ENCODE data around the gene UNK. TPM values are rescaled to one million over a fixed set of nuclear protein-coding genes. Genes with fewer than 3 reads are reported as not detected.
"Not testable (repeated sequence)": the region's sequence is repeated elsewhere in the genome, so short reads cannot be mapped to it uniquely, and the experiment has no call there.

Gene UNK
- total RNA-seq, 1 donor from 2014 or later: 26.0 TPM

GRCh38 chr17:75771334-75772281 lies 13.0 kb upstream of the UNK start:
- intact Hi-C loops (cut with micrococcal nuclease): no loop called here
- Mint-ChIP-seq H3K9me3 (no peaks in the 10 kb centered on the region), H3K27ac (no peak overlapping the region), H3K36me3 (ENCODE audit: low read depth) (peaks cover 19% of the 10 kb centered on the region), H3K4me1 (ENCODE audit: low read depth) (peaks cover 6% of the 10 kb centered on the region), H3K27me3 (ENCODE audit: insufficient read depth) (no peaks in the 10 kb centered on the region), H3K4me3 (no peak overlapping the region)
- no peak for DNase-seq (ENCODE audit: low spot score)

GRCh38 chr17:75773121-75773807 lies 11.3 kb upstream of the UNK start:
- Mint-ChIP-seq H3K27ac (no peak overlapping the region), H3K36me3 (ENCODE audit: low read depth) (peaks cover 35% of the 10 kb centered on the region), H3K27me3 (ENCODE audit: insufficient read depth) (no peaks in the 10 kb centered on the region), H3K4me1 (ENCODE audit: low read depth) (peaks cover 22% of the 10 kb centered on the region), H3K9me3 (no peaks in the 10 kb centered on the region), H3K4me3 (no peak overlapping the region)
- intact Hi-C loops (cut with micrococcal nuclease): no loop called here
- no peak for DNase-seq (ENCODE audit: low spot score)

GRCh38 chr17:75773808-75774470 lies 10.7 kb upstream of the UNK start:
- Mint-ChIP-seq H3K4me3 (no peak overlapping the region), H3K4me1 (ENCODE audit: low read depth) (peaks cover 27% of the 10 kb centered on the region), H3K36me3 (ENCODE audit: low read depth) (peaks cover 42% of the 10 kb centered on the region), H3K27me3 (ENCODE audit: insufficient read depth) (no peaks in the 10 kb centered on the region), H3K27ac (no peak overlapping the region), H3K9me3 (no peaks in the 10 kb centered on the region)
- DNase-seq (ENCODE audit: low spot score): no peak
- intact Hi-C loops (cut with micrococcal nuclease): loop anchor here (1.0 kb wide), 1 partner anchor 9 kb away; the partner anchor contains the start of gene GALK1

GRCh38 chr17:75774471-75774990 lies 10.1 kb upstream of the UNK start:
- Mint-ChIP-seq H3K4me3 (no peak overlapping the region), H3K36me3 (ENCODE audit: low read depth) (peaks cover 42% of the 10 kb centered on the region), H3K27me3 (ENCODE audit: insufficient read depth) (peaks cover under 1% of the 10 kb centered on the region), H3K27ac (no peak overlapping the region), H3K4me1 (ENCODE audit: low read depth) (peaks cover 27% of the 10 kb centered on the region), H3K9me3 (no peaks in the 10 kb centered on the region)
- intact Hi-C loops (cut with micrococcal nuclease): loop anchor here (1.0 kb wide), 1 partner anchor 9 kb away; the partner anchor contains the start of gene GALK1
- DNase-seq (ENCODE audit: low spot score): no peak

- H3K9me3 Mint-ChIP-seq: no peaks in the 10 kb centered on the region
- H3K4me3 Mint-ChIP-seq: peak overlapping the region; percentile 98
- peaks cover 2% of the 10 kb centered on the region for H3K27me3 Mint-ChIP-seq (ENCODE audit: insufficient read depth)
- H3K27ac Mint-ChIP-seq: peak overlapping the region; percentile 5
- intact Hi-C loops (cut with micrococcal nuclease): loop anchor here (1.0 to 5.0 kb wide), 3 partner anchors 10 to 952 kb away; partner anchors contain the start of genes GALK1, JMJD6, METTL23 and TRIM65
- no peak for DNase-seq (ENCODE audit: low spot score)
- H3K36me3 Mint-ChIP-seq (ENCODE audit: low read depth): peaks cover 42% of the 10 kb centered on the region
- H3K4me1 Mint-ChIP-seq (ENCODE audit: low read depth): peaks cover 32% of the 10 kb centered on the region
Observed at GRCh38 chr17:75774991-75775668, 9.5 kb upstream of the UNK start.

GRCh38 chr17:75776386-75777295 lies 8.0 kb upstream of the UNK start:
- Mint-ChIP-seq H3K36me3 (ENCODE audit: low read depth) (peaks cover 42% of the 10 kb centered on the region), H3K9me3 (no peaks in the 10 kb centered on the region), H3K27me3 (ENCODE audit: insufficient read depth) (peaks cover 2% of the 10 kb centered on the region), H3K4me1 (ENCODE audit: low read depth) (peaks cover 33% of the 10 kb centered on the region), H3K4me3 (peak overlapping the region; percentile 98), H3K27ac (peak overlapping the region; percentile 75)
- intact Hi-C loops (cut with micrococcal nuclease): loop anchor here (2.0 to 5.0 kb wide), 3 partner anchors 68 to 951 kb away; partner anchors contain the start of genes JMJD6, METTL23, TRIM65 and UNC13D
- no peak for DNase-seq (ENCODE audit: low spot score)

- H3K27ac Mint-ChIP-seq: peak overlapping the region; percentile 47
- peaks cover 34% of the 10 kb centered on the region for H3K4me1 Mint-ChIP-seq (ENCODE audit: low read depth)
- intact Hi-C loops (cut with micrococcal nuclease): loop anchor here (2.0 to 5.0 kb wide), 3 partner anchors 67 to 950 kb away; partner anchors contain the start of genes JMJD6, METTL23, TRIM65 and UNC13D
- no peaks in the 10 kb centered on the region for H3K9me3 Mint-ChIP-seq
- H3K27me3 Mint-ChIP-seq (ENCODE audit: insufficient read depth): peaks cover 2% of the 10 kb centered on the region
- no peak for DNase-seq (ENCODE audit: low spot score)
- peaks cover 42% of the 10 kb centered on the region for H3K36me3 Mint-ChIP-seq (ENCODE audit: low read depth)
- H3K4me3 Mint-ChIP-seq: peak overlapping the region; percentile 98
Observed at GRCh38 chr17:75777296-75777922, 7.2 kb upstream of the UNK start.

GRCh38 chr17:75778066-75778860 lies 6.3 kb upstream of the UNK start:
- peaks cover 42% of the 10 kb centered on the region for H3K36me3 Mint-ChIP-seq (ENCODE audit: low read depth)
- H3K27ac Mint-ChIP-seq: peak overlapping the region; percentile 92
- not testable (repeated sequence) for DNase-seq (ENCODE audit: low spot score); H3K27me3 Mint-ChIP-seq (ENCODE audit: insufficient read depth); H3K9me3 Mint-ChIP-seq
- H3K4me3 Mint-ChIP-seq: peak overlapping the region; percentile 98
- intact Hi-C loops (cut with micrococcal nuclease): loop anchor here (2.0 to 5.0 kb wide), 4 partner anchors 13 to 949 kb away; partner anchors contain the start of genes GALK1, JMJD6, METTL23 and TRIM65
- peaks cover 43% of the 10 kb centered on the region for H3K4me1 Mint-ChIP-seq (ENCODE audit: low read depth)

- Mint-ChIP-seq H3K4me1 (ENCODE audit: low read depth) (peaks cover 48% of the 10 kb centered on the region), H3K9me3 (no peaks in the 10 kb centered on the region), H3K4me3 (peak overlapping the region; percentile 98), H3K27me3 (ENCODE audit: insufficient read depth) (peaks cover 2% of the 10 kb centered on the region), H3K27ac (peak overlapping the region; percentile 92), H3K36me3 (ENCODE audit: low read depth) (peaks cover 42% of the 10 kb centered on the region)
- intact Hi-C loops (cut with micrococcal nuclease): loop anchor here (1.0 to 5.0 kb wide), 6 partner anchors 14 to 948 kb away; partner anchors contain the start of genes GALK1, JMJD6, METTL23 and RECQL5
- peak; percentile 74 for DNase-seq (ENCODE audit: low spot score)
Observed at GRCh38 chr17:75778861-75779249, 5.8 kb upstream of the UNK start.
